ENCODE results near the gene KTI12.
A peak's percentile ranks its signal among the peaks of the same experiment; 100 is the strongest.
"Not testable (repeated sequence)": the region's sequence is repeated elsewhere in the genome, so short reads cannot be mapped to it uniquely, and the experiment has no call there.

Gene KTI12, protein sequence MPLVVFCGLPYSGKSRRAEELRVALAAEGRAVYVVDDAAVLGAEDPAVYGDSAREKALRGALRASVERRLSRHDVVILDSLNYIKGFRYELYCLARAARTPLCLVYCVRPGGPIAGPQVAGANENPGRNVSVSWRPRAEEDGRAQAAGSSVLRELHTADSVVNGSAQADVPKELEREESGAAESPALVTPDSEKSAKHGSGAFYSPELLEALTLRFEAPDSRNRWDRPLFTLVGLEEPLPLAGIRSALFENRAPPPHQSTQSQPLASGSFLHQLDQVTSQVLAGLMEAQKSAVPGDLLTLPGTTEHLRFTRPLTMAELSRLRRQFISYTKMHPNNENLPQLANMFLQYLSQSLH

DNA sequence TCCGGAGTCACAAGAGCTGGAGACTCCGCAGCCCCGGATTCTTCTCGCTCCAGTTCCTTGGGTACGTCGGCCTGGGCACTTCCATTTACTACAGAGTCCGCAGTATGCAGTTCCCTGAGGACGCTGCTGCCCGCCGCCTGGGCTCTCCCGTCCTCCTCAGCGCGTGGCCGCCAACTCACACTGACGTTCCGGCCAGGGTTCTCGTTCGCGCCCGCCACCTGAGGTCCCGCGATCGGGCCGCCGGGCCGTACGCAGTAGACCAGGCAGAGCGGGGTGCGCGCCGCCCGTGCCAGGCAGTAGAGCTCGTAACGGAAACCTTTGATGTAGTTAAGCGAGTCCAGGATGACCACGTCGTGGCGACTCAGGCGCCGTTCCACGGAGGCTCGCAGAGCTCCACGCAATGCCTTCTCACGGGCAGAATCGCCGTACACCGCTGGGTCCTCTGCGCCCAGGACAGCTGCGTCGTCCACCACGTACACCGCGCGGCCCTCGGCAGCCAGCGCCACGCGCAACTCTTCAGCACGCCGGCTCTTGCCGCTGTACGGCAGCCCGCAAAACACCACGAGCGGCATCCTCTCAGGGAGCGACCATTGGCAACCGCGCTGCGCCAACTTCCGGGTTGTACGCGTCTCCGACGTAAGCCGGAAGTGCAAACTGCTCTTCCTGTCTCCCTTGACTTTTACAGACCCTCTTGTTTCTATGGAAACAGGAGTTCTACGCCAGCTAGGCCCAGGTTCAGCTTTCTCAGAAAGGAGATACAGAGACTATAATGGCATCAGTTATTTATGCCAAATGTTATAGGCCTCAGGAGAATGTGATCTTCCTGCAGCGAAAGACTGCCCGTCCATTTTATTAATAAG lies at the start of gene KTI12:
TSS of gene KTI12 (minus strand) at position 621 of the 860 bp plus-strand sequence. CDS start at position 572, 49 bp downstream.
- Histone ChIP-seq H3K4me1 (ENCODE audit: insufficient read depth, low read length) (0 out of 2 replicates have a peak, but pooled peaks cover 3% of the 10 kb centered on the region), H3K36me3 (ENCODE audit: insufficient read depth, low read length) (peaks cover 7% of the 10 kb centered on the region; the same call in 1 of the 2 replicates), H3K9ac (ENCODE audit: low read depth, low read length) (peak within 1 kb of the TSS; percentile 88), H3K9me3 (ENCODE audit: control insufficient read depth, insufficient read depth, low read length) (no peaks in the 10 kb centered on the region)

DNA sequence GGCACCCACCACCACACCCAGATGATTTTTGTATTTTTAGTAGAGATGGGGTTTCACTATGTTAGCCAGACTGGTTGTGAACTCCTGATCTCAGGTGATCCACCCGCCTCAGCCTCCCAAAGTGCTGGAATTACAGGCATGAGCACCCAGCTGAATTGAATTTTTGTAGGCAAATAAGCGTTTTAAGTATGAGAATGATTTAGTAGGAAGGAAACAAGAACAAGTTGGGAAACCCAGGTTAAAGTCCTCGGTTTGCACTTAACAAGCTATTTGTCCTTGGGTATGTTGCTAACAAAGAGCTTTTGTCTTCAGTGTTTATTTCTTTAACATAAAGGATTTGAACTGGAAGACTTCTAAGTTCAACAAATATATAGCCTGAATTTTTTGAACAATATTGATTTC lies 46.4 kb upstream of the KTI12 start:
- no peaks in the 10 kb centered on the region for H3K4me1 ChIP-seq (ENCODE audit: insufficient read depth, low read length)
- H3K9ac ChIP-seq (ENCODE audit: low read depth, low read length), result no peak overlapping the region
- H3K9me3 ChIP-seq (ENCODE audit: control insufficient read depth, insufficient read depth, low read length), result no peaks in the 10 kb centered on the region
- no peaks in the 10 kb centered on the region; the same call in 1 of the 2 replicates for H3K36me3 ChIP-seq (ENCODE audit: insufficient read depth, low read length)

DNA sequence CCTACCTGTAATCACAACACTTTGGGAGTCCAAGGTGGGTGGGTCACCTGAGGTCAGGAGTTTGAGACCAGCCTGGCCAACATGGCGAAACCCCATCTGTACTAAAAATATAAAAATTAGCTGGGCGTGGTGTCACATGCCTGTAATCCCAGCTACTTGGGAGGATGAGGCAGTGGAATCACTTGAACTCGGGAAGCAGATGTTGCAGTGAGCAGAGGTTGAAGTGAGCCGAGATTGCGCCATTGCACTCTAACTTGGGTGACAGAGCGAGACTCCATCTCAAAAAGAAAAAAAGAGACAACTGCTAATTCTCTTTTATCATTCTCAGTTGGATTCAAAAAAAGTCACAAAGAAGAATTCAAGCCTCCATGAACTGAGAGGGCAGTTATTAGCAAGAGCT lies 43.7 kb upstream of the KTI12 start:
- not testable (repeated sequence) for H3K9ac ChIP-seq (ENCODE audit: low read depth, low read length); H3K36me3 ChIP-seq (ENCODE audit: insufficient read depth, low read length); H3K4me1 ChIP-seq (ENCODE audit: insufficient read depth, low read length); H3K9me3 ChIP-seq (ENCODE audit: control insufficient read depth, insufficient read depth, low read length)

DNA sequence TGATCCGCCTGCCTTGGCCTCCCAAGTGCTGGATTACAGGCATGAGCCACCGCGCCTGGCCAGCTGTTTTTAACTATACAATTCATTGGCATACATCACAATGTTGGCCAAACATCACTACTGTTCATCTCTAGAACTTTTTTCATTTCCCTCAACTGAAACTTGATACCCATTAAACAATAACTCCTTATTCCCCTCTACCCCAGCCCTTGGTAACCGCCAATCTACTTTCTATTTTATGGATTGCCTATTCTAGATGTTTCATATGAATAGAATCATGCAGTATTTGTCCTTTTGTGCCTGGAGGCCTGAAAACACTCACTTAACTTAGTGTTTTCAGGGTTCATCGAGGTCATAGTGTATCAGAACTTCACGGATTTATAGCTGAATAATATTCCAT lies 38.7 kb upstream of the KTI12 start:
- Histone ChIP-seq H3K4me1 (ENCODE audit: insufficient read depth, low read length) (no peaks in the 10 kb centered on the region), H3K9me3 (ENCODE audit: control insufficient read depth, insufficient read depth, low read length) (no peaks in the 10 kb centered on the region), H3K9ac (ENCODE audit: low read depth, low read length) (no peak overlapping the region), H3K36me3 (ENCODE audit: insufficient read depth, low read length) (peaks cover 10% of the 10 kb centered on the region)

DNA sequence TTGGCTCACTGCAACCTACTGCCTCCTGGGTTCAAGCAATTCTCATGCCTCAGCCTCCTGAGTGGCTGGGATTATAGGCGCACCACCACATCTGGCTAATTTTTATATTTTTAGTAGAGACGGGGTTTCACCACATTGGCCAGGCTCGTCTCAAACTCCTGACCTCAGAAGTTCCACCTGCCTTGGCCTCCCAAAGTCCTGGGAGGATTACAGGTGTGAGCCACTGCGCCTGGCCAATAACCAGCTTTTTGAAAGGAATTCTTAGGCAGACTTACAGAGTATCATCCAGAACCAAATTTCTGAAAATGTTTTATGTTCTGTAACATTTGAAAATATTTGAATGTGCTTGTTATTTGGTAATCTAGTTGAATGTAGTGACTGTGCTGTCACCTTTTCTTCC lies 37.1 kb upstream of the KTI12 start:
- Histone ChIP-seq H3K36me3 (ENCODE audit: insufficient read depth, low read length) (peaks cover 10% of the 10 kb centered on the region), H3K9ac (ENCODE audit: low read depth, low read length) (no peak overlapping the region), H3K4me1 (ENCODE audit: insufficient read depth, low read length) (no peaks in the 10 kb centered on the region), H3K9me3 (ENCODE audit: control insufficient read depth, insufficient read depth, low read length) (no peaks in the 10 kb centered on the region)

DNA sequence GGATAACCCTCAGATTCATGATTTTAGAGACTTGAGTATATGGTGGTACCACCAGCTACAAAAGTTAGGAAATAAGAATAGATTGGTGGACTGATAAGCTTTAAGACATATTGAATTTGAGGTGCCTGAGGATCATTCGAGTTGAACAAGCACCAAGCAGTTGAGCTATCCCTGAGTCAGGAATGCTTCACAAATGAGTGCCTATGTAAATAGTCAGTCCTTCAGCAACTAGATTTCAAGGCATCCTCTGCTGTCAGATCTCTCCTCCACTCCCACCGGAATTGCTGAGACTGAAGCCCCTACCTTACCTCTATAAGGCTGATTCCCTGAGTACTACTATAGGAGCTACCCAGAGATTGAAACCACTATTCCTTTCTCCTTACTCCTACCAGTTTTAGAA lies 29.6 kb upstream of the KTI12 start:
- Histone ChIP-seq H3K9ac (ENCODE audit: low read depth, low read length) (no peak overlapping the region), H3K36me3 (ENCODE audit: insufficient read depth, low read length) (peaks cover 19% of the 10 kb centered on the region), H3K4me1 (ENCODE audit: insufficient read depth, low read length) (0 out of 2 replicates have a peak, but pooled peaks cover 1% of the 10 kb centered on the region), H3K9me3 (ENCODE audit: control insufficient read depth, insufficient read depth, low read length) (no peaks in the 10 kb centered on the region)

DNA sequence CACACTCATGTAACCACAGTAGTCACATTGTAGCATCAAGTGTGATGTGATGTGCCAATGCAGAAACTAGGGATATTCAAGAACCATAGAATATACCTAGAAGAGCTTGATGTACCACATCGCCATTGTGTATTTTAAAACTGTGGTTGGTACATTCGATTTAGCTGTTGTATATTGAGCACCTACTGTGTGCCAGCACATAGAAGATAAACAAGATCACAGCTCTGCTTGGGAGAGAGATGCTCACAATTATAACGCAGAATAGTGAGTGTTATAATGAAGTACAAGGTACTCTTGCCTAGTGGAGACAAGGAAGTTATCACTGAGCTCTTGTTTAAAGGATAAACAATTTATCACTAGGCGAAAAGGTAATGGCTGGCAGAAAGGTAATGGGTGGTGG lies 27.2 kb upstream of the KTI12 start:
- Histone ChIP-seq H3K4me1 (ENCODE audit: insufficient read depth, low read length) (0 out of 2 replicates have a peak, but pooled peaks cover 11% of the 10 kb centered on the region), H3K36me3 (ENCODE audit: insufficient read depth, low read length) (peaks cover 17% of the 10 kb centered on the region)

DNA sequence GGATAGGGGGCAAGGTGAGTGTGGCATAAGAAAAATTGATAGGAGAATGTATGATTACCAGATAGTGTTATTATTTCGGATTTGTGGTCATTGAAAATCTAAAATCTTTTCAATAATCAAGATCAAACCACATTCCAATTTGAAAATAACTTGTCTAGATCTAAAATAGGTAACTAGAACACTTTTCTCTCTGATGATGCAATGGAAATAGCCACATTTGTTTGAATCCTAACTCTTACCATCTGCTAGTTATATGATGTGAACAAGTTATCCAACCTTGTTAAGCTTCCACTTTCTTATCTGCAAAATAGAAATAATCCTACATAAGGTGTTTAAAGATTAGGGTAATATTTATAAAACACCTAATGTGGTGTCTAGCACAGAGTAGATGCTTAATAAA lies 26.3 kb upstream of the KTI12 start:
- 0 out of 2 replicates have a peak, but pooled peaks cover 11% of the 10 kb centered on the region for H3K4me1 ChIP-seq (ENCODE audit: insufficient read depth, low read length)
- H3K9ac ChIP-seq (ENCODE audit: low read depth, low read length), result no peak overlapping the region
- H3K9me3 ChIP-seq (ENCODE audit: control insufficient read depth, insufficient read depth, low read length), result no peaks in the 10 kb centered on the region
- H3K36me3 ChIP-seq (ENCODE audit: insufficient read depth, low read length), result peaks cover 17% of the 10 kb centered on the region

More for the DNA sequence above, 27.2 kb upstream of the KTI12 start:
- H3K9me3 ChIP-seq (ENCODE audit: control insufficient read depth, insufficient read depth, low read length), result no peaks in the 10 kb centered on the region
- H3K9ac ChIP-seq (ENCODE audit: low read depth, low read length), result no peak overlapping the region

DNA sequence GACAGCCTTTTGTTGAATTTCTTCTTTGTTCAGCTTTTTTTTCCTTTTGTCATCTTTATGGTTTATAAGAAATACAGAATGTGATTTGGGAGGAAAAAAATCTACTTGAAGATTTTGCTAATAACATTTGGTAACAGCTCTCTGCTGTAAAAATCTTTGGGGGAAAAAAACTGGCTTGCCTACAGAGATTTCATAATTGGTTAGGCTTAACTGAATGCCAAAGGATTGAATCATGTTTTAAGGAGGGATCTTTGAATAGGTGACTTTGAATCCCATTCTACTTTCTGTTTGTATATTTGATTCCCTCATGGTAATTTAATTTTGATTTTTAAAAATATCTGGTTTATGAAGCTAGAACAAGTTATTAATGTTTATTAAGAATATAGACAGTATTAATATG lies 25.7 kb upstream of the KTI12 start:
- Histone ChIP-seq H3K36me3 (ENCODE audit: insufficient read depth, low read length) (peaks cover 17% of the 10 kb centered on the region), H3K4me1 (ENCODE audit: insufficient read depth, low read length) (0 out of 2 replicates have a peak, but pooled peaks cover 11% of the 10 kb centered on the region), H3K9me3 (ENCODE audit: control insufficient read depth, insufficient read depth, low read length) (no peaks in the 10 kb centered on the region), H3K9ac (ENCODE audit: low read depth, low read length) (no peak overlapping the region)

DNA sequence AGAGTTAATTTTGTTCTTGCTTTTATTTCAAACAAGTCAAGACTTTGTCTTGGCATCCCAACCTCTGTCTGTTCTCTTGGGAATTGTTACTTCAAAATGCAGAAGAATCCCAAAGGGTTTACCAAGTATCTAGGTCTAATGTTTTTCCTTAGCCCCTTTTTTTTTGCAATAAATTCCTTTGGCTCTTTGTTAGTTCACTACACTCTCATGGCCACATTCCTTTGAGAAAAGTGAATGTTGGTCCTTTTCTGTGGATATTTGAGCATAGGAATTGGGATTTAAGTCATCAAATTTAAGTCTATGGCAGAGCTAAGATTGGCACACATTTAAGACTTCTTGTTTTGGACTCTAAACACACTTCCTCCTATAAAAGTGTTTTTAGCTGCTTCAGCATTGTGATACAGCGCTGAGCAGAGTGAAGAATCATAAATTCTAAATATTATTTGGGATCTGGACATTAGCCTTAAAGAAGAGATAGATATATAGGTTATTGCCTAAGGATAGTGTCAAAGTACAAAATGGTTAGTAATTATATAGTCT lies 24.3 kb upstream of the KTI12 start:
- peak overlapping the region; percentile 94 for H3K9ac ChIP-seq (ENCODE audit: low read depth, low read length)
- H3K4me1 ChIP-seq (ENCODE audit: insufficient read depth, low read length), result 0 out of 2 replicates have a peak, but pooled peaks cover 11% of the 10 kb centered on the region
- no peaks in the 10 kb centered on the region for H3K9me3 ChIP-seq (ENCODE audit: control insufficient read depth, insufficient read depth, low read length)
- peaks cover 11% of the 10 kb centered on the region; the same call in 1 of the 2 replicates for H3K36me3 ChIP-seq (ENCODE audit: insufficient read depth, low read length)

DNA sequence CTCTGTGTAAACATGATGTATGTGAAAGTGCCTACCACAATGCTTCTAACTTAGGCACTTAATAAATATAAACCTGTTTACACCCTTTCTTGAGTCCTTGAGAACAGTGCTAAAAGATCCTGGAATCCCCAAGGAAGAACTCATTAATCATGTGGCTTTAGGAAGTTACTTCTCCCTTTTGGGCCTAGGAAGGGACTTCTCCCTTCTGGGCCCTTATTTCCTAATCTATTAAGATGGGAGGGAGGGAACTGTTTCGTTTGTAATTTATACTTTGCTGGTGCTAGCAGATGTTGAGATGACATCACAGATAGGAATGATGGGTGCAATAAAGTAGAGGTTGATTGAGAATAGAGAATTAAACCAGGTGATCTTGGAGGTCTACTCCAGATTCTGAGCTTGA lies 23.6 kb upstream of the KTI12 start:
- no peaks in the 10 kb centered on the region for H3K9me3 ChIP-seq (ENCODE audit: control insufficient read depth, insufficient read depth, low read length)
- H3K9ac ChIP-seq (ENCODE audit: low read depth, low read length), result peak overlapping the region; percentile 94
- peaks cover 10% of the 10 kb centered on the region for H3K36me3 ChIP-seq (ENCODE audit: insufficient read depth, low read length)
- 0 out of 2 replicates have a peak, but pooled peaks cover 11% of the 10 kb centered on the region for H3K4me1 ChIP-seq (ENCODE audit: insufficient read depth, low read length)

DNA sequence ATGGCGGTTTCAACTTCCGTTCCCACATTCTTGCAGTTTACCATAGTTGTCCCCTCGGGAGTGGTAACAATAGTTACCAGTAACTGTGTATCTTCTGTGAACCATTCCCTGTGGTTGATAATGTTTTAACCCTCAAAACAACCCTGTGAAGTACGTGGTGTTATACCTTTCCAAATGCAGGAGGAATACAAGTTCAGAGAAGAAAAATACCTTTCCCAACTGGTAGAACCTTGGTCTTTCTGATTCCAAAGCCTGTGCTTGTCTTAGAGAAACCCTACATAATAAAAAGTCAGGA lies 23.3 kb upstream of the KTI12 start:
- peak overlapping the region; percentile 94 for H3K9ac ChIP-seq (ENCODE audit: low read depth, low read length)
- 0 out of 2 replicates have a peak, but pooled peaks cover 11% of the 10 kb centered on the region for H3K4me1 ChIP-seq (ENCODE audit: insufficient read depth, low read length)
- no peaks in the 10 kb centered on the region for H3K9me3 ChIP-seq (ENCODE audit: control insufficient read depth, insufficient read depth, low read length)
- peaks cover 11% of the 10 kb centered on the region for H3K36me3 ChIP-seq (ENCODE audit: insufficient read depth, low read length)

DNA sequence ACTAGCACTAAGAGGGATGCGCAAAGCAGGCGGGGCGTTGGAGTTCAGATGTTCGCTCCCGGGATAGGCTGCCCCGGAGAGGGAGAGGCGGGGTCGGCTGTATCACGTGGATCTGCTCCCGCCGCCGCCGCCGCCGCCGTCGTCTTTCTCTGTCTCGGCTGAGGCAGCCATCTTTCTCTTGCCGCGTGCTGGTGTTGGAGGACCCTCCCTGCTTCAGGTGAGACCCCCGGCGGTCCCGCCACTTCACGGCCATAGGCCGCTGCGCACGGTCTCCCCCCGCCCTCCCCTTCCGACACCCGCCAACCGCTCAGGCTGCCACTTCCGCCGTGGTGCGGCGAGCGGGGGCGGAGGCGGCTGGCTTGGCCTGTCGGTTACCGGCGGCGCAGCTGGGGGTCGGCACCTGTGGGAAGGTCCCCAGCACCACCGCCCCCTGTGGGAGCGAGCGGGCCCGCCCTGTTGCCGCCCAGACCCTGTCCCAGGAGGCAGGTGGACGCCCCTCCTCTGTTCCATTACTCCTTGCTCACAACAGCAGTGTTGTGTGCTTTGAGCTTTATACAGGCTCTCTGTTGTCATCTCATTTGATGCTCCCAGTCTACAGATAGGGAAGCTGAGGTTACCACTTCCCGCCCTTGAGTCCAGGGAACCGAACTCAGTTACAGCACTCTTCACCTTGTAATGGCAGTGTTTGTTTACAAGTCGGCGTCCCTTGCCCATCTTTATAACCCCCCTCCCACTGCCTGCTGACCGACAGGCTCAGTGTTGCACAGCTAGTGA lies 22.7 kb upstream of the KTI12 start, which contains the start of gene BTF3L4:
TSS of gene BTF3L4 (plus strand) at position 133 of the 774 bp plus-strand sequence. CDS start 3,553 bp downstream, outside the sequence.
- no peaks in the 10 kb centered on the region for H3K9me3 ChIP-seq (ENCODE audit: control insufficient read depth, insufficient read depth, low read length)
- H3K9ac ChIP-seq (ENCODE audit: low read depth, low read length), result peak within 1 kb of the TSS; percentile 94
- H3K4me1 ChIP-seq (ENCODE audit: insufficient read depth, low read length), result 0 out of 2 replicates have a peak, but pooled peaks cover 11% of the 10 kb centered on the region
- H3K36me3 ChIP-seq (ENCODE audit: insufficient read depth, low read length), result peaks cover 11% of the 10 kb centered on the region

DNA sequence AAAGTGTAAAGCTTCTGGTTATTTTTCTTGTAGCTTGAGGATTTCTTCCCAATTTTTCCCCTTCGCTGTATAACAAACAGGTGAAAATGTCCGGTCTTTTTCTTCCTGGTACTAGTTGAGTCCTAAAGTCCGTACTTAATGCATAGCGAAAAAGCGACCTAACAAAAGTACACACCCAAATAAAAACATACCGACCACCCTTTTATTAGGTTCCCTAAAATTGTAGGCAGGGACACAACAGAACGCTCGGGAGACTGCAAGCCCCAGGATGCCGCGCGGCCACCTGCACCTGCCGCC lies 22.2 kb upstream of the KTI12 start:
- Histone ChIP-seq H3K36me3 (ENCODE audit: insufficient read depth, low read length) (peaks cover 10% of the 10 kb centered on the region), H3K9ac (ENCODE audit: low read depth, low read length) (peak overlapping the region; percentile 94), H3K4me1 (ENCODE audit: insufficient read depth, low read length) (0 out of 2 replicates have a peak, but pooled peaks cover 11% of the 10 kb centered on the region), H3K9me3 (ENCODE audit: control insufficient read depth, insufficient read depth, low read length) (no peaks in the 10 kb centered on the region)

Data from ES-I3 (cell line).